Activated T-cell treated with anti-CD3 and anti-CD28 coated beads for 4 hours (primary cell): ENCODE measurements around the gene EGLN3.

Experiments
- DNase-seq: peaks from one replicate; pipeline ENCODE4 v3.0.0-alpha.2; 2020

Gene EGLN3

GRCh38 chr14:33959692-33960151 lies 8.8 kb upstream of the EGLN3 start:
- DNase-seq = no peak

- no peak for DNase-seq
These were observed 7.8 kb upstream of the EGLN3 start for GRCh38 chr14:33958605-33959226.

GRCh38 chr14:33957993-33958392 lies 7.1 kb upstream of the EGLN3 start:
- no peak for DNase-seq

GRCh38 chr14:33957299-33957698 lies 6.4 kb upstream of the EGLN3 start:
- DNase-seq = no peak

GRCh38 chr14:33956640-33957039 lies 5.8 kb upstream of the EGLN3 start:
- no peak for DNase-seq

- no peak for DNase-seq
These were observed 3.2 kb upstream of the EGLN3 start for GRCh38 chr14:33954016-33954598.

GRCh38 chr14:33952541-33952940 lies 1.7 kb upstream of the EGLN3 start:
- no peak for DNase-seq

GRCh38 chr14:33951183-33951840 lies 438 bp upstream of the EGLN3 start:
- DNase-seq = no peak

GRCh38 chr14:33949411-33949893 lies 1.4 kb downstream of the EGLN3 start:
- DNase-seq = no peak

- DNase-seq = no peak
These were observed 1.9 kb downstream of the EGLN3 start for GRCh38 chr14:33948869-33949408.

- no peak for DNase-seq
These were observed 2.6 kb downstream of the EGLN3 start for GRCh38 chr14:33948145-33948868.

GRCh38 chr14:33946679-33947476 lies 4.0 kb downstream of the EGLN3 start:
- no peak for DNase-seq

- DNase-seq = no peak
These were observed 5.4 kb downstream of the EGLN3 start for GRCh38 chr14:33945210-33946088.

GRCh38 chr14:33943096-33943883 lies 7.6 kb downstream of the EGLN3 start:
- no peak for DNase-seq

- DNase-seq = no peak
These were observed 9.2 kb downstream of the EGLN3 start for GRCh38 chr14:33941718-33942117.

GRCh38 chr14:33940561-33941011 lies 10.3 kb downstream of the EGLN3 start:
- DNase-seq = no peak

- no peak for DNase-seq
These were observed 12.5 kb downstream of the EGLN3 start for GRCh38 chr14:33938131-33938949.

- no peak for DNase-seq
These were observed 14.5 kb downstream of the EGLN3 start for GRCh38 chr14:33936391-33936790.

- DNase-seq = no peak
These were observed 15.9 kb downstream of the EGLN3 start for GRCh38 chr14:33934938-33935337.
